ENCODE measurements around the gene SFXN3.

The SFXN3 gene

GRCh38 chr10:101035916-101036702 lies 5.1 kb downstream of the SFXN3 start:
- no peak for DNase-seq (ENCODE audit: low spot score)
- no peak for TF ChIP-seq CTCF (IDR thresholded peaks at IDR 0.05; ENCODE audit: borderline replicate concordance, control extremely low read depth, extremely low read depth, insufficient read depth, missing control alignments)
- in situ Hi-C loops (cut with MboI; ENCODE audit: low sequenced_read_pairs, unreplicated experiment) = loop anchor here (10.0 kb wide), 1 partner anchor 109 kb away; no protein-coding TSS in a partner anchor

- in situ Hi-C loops (cut with MboI; ENCODE audit: low sequenced_read_pairs, unreplicated experiment) = loop anchor here (10.0 kb wide), 1 partner anchor 108 kb away; no protein-coding TSS in a partner anchor
- no peak for DNase-seq (ENCODE audit: low spot score)
Observed at GRCh38 chr10:101036726-101037125, 5.7 kb downstream of the SFXN3 start.

GRCh38 chr10:101038484-101038883 lies 7.5 kb downstream of the SFXN3 start:
- in situ Hi-C loops (cut with MboI; ENCODE audit: low sequenced_read_pairs, unreplicated experiment) = loop anchor here (10.0 kb wide), 1 partner anchor 106 kb away; no protein-coding TSS in a partner anchor
- no peak for TF ChIP-seq CTCF (IDR thresholded peaks at IDR 0.05; ENCODE audit: borderline replicate concordance, control extremely low read depth, extremely low read depth, insufficient read depth, missing control alignments)
- DNase-seq (ENCODE audit: low spot score) = no peak

More at GRCh38 chr10:101036726-101037125, 5.7 kb downstream of the SFXN3 start:
- TF ChIP-seq CTCF (IDR thresholded peaks at IDR 0.05; ENCODE audit: borderline replicate concordance, control extremely low read depth, extremely low read depth, insufficient read depth, missing control alignments) = no peak

- no peak for DNase-seq (ENCODE audit: low spot score)
- no peak for TF ChIP-seq CTCF (IDR thresholded peaks at IDR 0.05; ENCODE audit: borderline replicate concordance, control extremely low read depth, extremely low read depth, insufficient read depth, missing control alignments)
- in situ Hi-C loops (cut with MboI; ENCODE audit: low sequenced_read_pairs, unreplicated experiment) = no loop called here
Observed at GRCh38 chr10:101040061-101040460, 9.0 kb downstream of the SFXN3 start.

GRCh38 chr10:101040851-101041250 lies 9.8 kb downstream of the SFXN3 start:
- DNase-seq (ENCODE audit: low spot score) = no peak
- in situ Hi-C loops (cut with MboI; ENCODE audit: low sequenced_read_pairs, unreplicated experiment) = no loop called here
- TF ChIP-seq CTCF (IDR thresholded peaks at IDR 0.05; ENCODE audit: borderline replicate concordance, control extremely low read depth, extremely low read depth, insufficient read depth, missing control alignments) = no peak

- DNase-seq (ENCODE audit: low spot score) = peak; percentile 86
- in situ Hi-C loops (cut with MboI; ENCODE audit: low sequenced_read_pairs, unreplicated experiment) = no loop called here
Observed at GRCh38 chr10:101041252-101041761, 10.3 kb downstream of the SFXN3 start.

More at GRCh38 chr10:101041252-101041761, 10.3 kb downstream of the SFXN3 start:
- TF ChIP-seq CTCF (IDR thresholded peaks at IDR 0.05; ENCODE audit: borderline replicate concordance, control extremely low read depth, extremely low read depth, insufficient read depth, missing control alignments) = peak; percentile 89

Measured in GM13976 (cell line).